ENCODE measurements around the gene KCTD11. TPM values are rescaled to one million over a fixed set of nuclear protein-coding genes. Genes with fewer than 3 reads are reported as not detected.
A peak's percentile ranks its signal among the peaks of the same experiment; 100 is the strongest.

Gene KCTD11
- polyA plus RNA-seq, 1 donor from 2014 or later = 6.8 TPM

GRCh38 chr17:7314719-7315569 lies 37.0 kb upstream of the KCTD11 start, which contains the start of gene GPS2:
TSS of gene GPS2 (minus strand) at chr17:7315360. CDS start at chr17:7315052, 308 bp downstream.
- Mint-ChIP-seq H3K27me3 (no peaks in the 10 kb centered on the region), H3K4me3 (peak within 1 kb of the TSS; percentile 91 to 98 (median 94)), H3K4me1 (peaks cover 20 to 36% (median 21%) of the 10 kb centered on the region in 3 donors), H3K36me3 (peaks cover 3% of the 10 kb centered on the region), H3K27ac (peak within 1 kb of the TSS; percentile 95 to 99 (median 96)), H3K9me3 (no peaks in the 10 kb centered on the region)

- Mint-ChIP-seq H3K27me3 (no peaks in the 10 kb centered on the region), H3K9me3 (no peaks in the 10 kb centered on the region), H3K4me1 (peaks cover 12 to 28% (median 14%) of the 10 kb centered on the region in 3 donors), H3K27ac (peak overlapping the region; percentile 95 to 99 (median 96)), H3K36me3 (no peaks in the 10 kb centered on the region), H3K4me3 (peak overlapping the region; percentile 91 to 98 (median 94))
These were observed 36.3 kb upstream of the KCTD11 start for GRCh38 chr17:7315570-7316235.

- Mint-ChIP-seq H3K9me3 (no peaks in the 10 kb centered on the region), H3K36me3 (no peaks in the 10 kb centered on the region), H3K4me1 (peaks cover 12 to 21% (median 13%) of the 10 kb centered on the region in 3 donors), H3K27me3 (no peaks in the 10 kb centered on the region), H3K4me3 (peak overlapping the region; percentile 23 to 74 (median 49)), H3K27ac (peak overlapping the region in 2 of 3 donors; percentile 57 to 72)
These were observed 34.7 kb upstream of the KCTD11 start for GRCh38 chr17:7317161-7317803.

- Mint-ChIP-seq H3K4me1 (peaks cover 8 to 13% (median 13%) of the 10 kb centered on the region in 3 donors), H3K27me3 (no peaks in the 10 kb centered on the region), H3K9me3 (no peaks in the 10 kb centered on the region), H3K4me3 (peak overlapping the region in 1 of 4 donors; percentile 74), H3K27ac (peak overlapping the region in 1 of 3 donors; percentile 84), H3K36me3 (no peaks in the 10 kb centered on the region)
These were observed 33.7 kb upstream of the KCTD11 start for GRCh38 chr17:7318121-7318860.

GRCh38 chr17:7321466-7321865 lies 30.5 kb upstream of the KCTD11 start:
- H3K4me3 Mint-ChIP-seq = peak overlapping the region in 1 of 4 donors; percentile 14
- H3K27me3 Mint-ChIP-seq = no peaks in the 10 kb centered on the region
- H3K36me3 Mint-ChIP-seq = no peaks in the 10 kb centered on the region
- H3K27ac Mint-ChIP-seq = peak overlapping the region in 1 of 3 donors; percentile 21
- H3K4me1 Mint-ChIP-seq = peaks cover 0 to 3% (median 0%) of the 10 kb centered on the region in 3 donors
- no peaks in the 10 kb centered on the region for H3K9me3 Mint-ChIP-seq

- Mint-ChIP-seq H3K27me3 (no peaks in the 10 kb centered on the region), H3K4me1 (peaks cover 0 to 4% (median 0%) of the 10 kb centered on the region in 3 donors), H3K36me3 (no peaks in the 10 kb centered on the region), H3K4me3 (no peak overlapping the region), H3K9me3 (no peaks in the 10 kb centered on the region), H3K27ac (peak overlapping the region in 2 of 3 donors; percentile 21 to 31)
These were observed 29.3 kb upstream of the KCTD11 start for GRCh38 chr17:7322520-7323194.

GRCh38 chr17:7323731-7324437 lies 28.1 kb upstream of the KCTD11 start:
- H3K4me1 Mint-ChIP-seq = peaks cover 9 to 15% (median 10%) of the 10 kb centered on the region in 3 donors
- H3K36me3 Mint-ChIP-seq = no peaks in the 10 kb centered on the region
- peak overlapping the region in 1 of 4 donors; percentile 74 for H3K4me3 Mint-ChIP-seq
- no peaks in the 10 kb centered on the region for H3K27me3 Mint-ChIP-seq
- no peaks in the 10 kb centered on the region for H3K9me3 Mint-ChIP-seq
- H3K27ac Mint-ChIP-seq = peak overlapping the region in 1 of 3 donors; percentile 96

- Mint-ChIP-seq H3K9me3 (no peaks in the 10 kb centered on the region), H3K4me3 (peak overlapping the region in 1 of 4 donors; percentile 74), H3K27ac (peak overlapping the region in 1 of 3 donors; percentile 96), H3K4me1 (peaks cover 10 to 15% (median 11%) of the 10 kb centered on the region in 3 donors), H3K27me3 (no peaks in the 10 kb centered on the region), H3K36me3 (no peaks in the 10 kb centered on the region)
These were observed 27.6 kb upstream of the KCTD11 start for GRCh38 chr17:7324438-7324779.

- Mint-ChIP-seq H3K27ac (peak overlapping the region in 1 of 3 donors; percentile 79), H3K4me3 (no peak overlapping the region), H3K9me3 (no peaks in the 10 kb centered on the region), H3K36me3 (no peaks in the 10 kb centered on the region), H3K4me1 (peaks cover 14 to 18% (median 17%) of the 10 kb centered on the region in 3 donors), H3K27me3 (no peaks in the 10 kb centered on the region)
These were observed 26.9 kb upstream of the KCTD11 start for GRCh38 chr17:7325031-7325528.

GRCh38 chr17:7326186-7326585 lies 25.8 kb upstream of the KCTD11 start:
- Mint-ChIP-seq H3K4me1 (peaks cover 14 to 19% (median 18%) of the 10 kb centered on the region in 3 donors), H3K9me3 (no peaks in the 10 kb centered on the region), H3K27me3 (no peaks in the 10 kb centered on the region), H3K36me3 (no peaks in the 10 kb centered on the region), H3K27ac (peak overlapping the region in 1 of 3 donors; percentile 79), H3K4me3 (peak overlapping the region in 1 of 4 donors; percentile 53)

- H3K27me3 Mint-ChIP-seq = no peaks in the 10 kb centered on the region
- H3K9me3 Mint-ChIP-seq = no peaks in the 10 kb centered on the region
- H3K27ac Mint-ChIP-seq = peak overlapping the region in 2 of 3 donors; percentile 79 to 82
- H3K36me3 Mint-ChIP-seq = no peaks in the 10 kb centered on the region
- no peak overlapping the region for H3K4me3 Mint-ChIP-seq
- H3K4me1 Mint-ChIP-seq = peaks cover 16 to 20% (median 19%) of the 10 kb centered on the region in 3 donors
These were observed 24.9 kb upstream of the KCTD11 start for GRCh38 chr17:7327056-7327455.

GRCh38 chr17:7327501-7327900 lies 24.5 kb upstream of the KCTD11 start:
- Mint-ChIP-seq H3K27ac (peak overlapping the region in 1 of 3 donors; percentile 79), H3K36me3 (no peaks in the 10 kb centered on the region), H3K4me1 (peaks cover 20 to 24% (median 23%) of the 10 kb centered on the region in 3 donors), H3K4me3 (peak overlapping the region in 1 of 4 donors; percentile 60), H3K27me3 (no peaks in the 10 kb centered on the region), H3K9me3 (no peaks in the 10 kb centered on the region)

- H3K36me3 Mint-ChIP-seq = no peaks in the 10 kb centered on the region
- no peaks in the 10 kb centered on the region for H3K27me3 Mint-ChIP-seq
- H3K4me3 Mint-ChIP-seq = peak overlapping the region; percentile 69 to 99 (median 96)
- peak overlapping the region in 2 of 3 donors; percentile 85 to 99 for H3K27ac Mint-ChIP-seq
- no peaks in the 10 kb centered on the region for H3K9me3 Mint-ChIP-seq
- H3K4me1 Mint-ChIP-seq = peaks cover 23 to 28% (median 28%) of the 10 kb centered on the region in 3 donors
These were observed 24.0 kb upstream of the KCTD11 start for GRCh38 chr17:7328009-7328408.
